Measurements from ENCODE around the gene PSPN.
"Not testable (repeated sequence)": the region's sequence is repeated elsewhere in the genome, so short reads cannot be mapped to it uniquely, and the experiment has no call there.

The PSPN gene

GRCh38 chr19:6402837-6403608 is 27.3 kb upstream of the PSPN start:
- no peak for DNase-seq (ENCODE audit: low spot score)

DNA sequence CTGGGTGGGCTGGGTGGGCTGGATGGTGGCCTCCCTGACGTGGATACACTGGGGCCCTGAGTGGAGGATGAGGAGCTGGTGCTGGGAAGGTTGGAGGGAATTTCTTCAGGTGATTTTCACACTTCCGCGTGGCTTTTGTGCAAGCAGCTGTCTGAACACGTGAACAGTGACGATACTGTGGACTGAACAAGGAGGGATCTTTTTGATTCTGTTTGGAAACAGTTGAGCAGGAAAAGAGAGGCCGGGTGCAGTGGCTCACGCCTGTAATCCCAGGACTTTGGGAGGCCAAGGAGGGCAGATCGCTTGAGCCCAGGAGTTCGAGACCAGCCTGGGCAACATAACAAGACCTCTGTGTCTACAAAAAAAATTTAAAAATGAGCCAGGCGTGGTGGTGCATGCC is 26.3 kb upstream of the PSPN start:
- DNase-seq (ENCODE audit: low spot score) = no peak

DNA sequence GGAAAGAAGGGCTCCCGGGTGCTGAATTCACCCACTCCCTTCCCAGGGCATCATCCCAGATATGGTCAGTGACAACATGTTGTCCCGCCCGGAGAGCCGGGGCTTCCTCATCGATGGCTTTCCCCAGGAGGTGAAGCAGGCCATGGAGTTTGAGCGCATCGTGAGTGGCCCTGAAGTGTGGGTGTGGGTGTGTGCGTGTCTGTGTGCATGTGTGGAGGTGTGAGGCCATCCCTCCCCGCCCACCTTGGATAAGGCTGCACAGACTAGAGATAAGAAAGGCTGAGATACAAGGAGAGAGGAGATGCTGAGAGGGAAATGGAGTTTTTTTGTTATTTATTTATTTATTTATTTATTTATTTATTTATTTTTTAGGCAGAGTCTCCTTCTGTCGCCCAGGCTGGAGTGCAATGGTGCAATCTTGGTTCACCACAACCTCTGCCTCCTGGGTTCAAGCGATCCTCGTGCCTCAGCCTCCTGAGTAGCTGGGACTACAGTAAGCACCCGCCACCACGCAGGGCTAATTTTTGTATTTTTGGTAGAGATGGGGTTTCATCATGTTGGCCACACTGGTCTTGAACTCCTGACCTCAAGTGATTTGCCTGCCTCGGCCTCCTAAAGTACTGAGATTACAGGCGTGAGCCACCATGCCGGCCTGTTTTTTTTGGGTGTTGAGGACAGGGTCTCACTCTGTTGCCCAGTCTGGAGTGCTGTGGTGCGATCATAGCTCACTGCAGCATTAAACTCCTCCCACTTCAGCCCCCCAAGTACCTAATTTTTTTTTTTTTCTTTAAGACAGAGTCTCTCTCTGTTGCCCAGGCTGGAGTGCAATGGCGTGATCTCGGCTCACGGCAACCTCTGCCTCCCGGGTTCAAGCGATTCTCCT is 24.6 kb upstream of the PSPN start:
- DNase-seq (ENCODE audit: low spot score) = not testable (repeated sequence)

DNA sequence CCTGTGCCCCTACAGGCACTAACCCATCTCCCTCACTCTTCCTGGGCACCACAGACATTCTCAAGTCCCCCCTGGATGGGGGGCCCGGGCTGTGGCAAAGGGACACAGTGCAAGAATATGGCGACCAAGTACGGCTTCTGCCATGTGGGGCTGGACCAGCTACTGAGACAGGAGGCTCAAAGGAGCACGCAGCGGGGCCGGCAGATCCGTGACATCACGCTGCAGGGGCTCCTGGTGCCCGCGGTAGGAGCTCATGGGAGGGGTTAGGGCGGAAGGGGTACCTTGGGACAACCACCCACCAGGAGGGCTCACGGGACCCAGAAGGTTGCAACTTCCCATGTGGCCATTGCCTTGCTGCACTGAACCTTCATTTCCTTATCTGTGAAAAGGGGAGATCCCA is 20.6 kb upstream of the PSPN start:
- DNase-seq (ENCODE audit: low spot score) = no peak

DNA sequence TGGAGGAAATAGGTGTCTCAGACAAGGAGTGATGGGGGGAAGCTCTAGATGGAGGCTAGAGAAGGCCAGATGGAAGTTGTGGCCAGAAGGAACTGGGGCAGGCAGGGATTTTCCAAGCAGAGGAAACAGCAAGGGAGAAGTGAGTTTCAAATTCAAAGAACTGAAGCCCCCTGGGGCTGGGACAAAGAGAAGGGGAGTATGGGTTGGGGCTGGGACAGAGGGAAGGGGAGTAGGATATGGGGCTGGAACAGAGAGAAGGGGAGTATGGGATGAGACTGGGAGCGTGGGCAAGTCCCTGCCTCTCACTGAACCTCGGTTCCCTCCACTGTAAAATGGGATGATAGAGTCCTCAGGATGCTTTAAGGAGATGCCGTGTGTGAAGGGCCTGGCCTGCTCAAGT is 19.1 kb upstream of the PSPN start:
- no peak for DNase-seq (ENCODE audit: low spot score)

GRCh38 chr19:6393983-6394412 is 18.3 kb upstream of the PSPN start:
- peak; percentile 79 for DNase-seq (ENCODE audit: low spot score)

DNA sequence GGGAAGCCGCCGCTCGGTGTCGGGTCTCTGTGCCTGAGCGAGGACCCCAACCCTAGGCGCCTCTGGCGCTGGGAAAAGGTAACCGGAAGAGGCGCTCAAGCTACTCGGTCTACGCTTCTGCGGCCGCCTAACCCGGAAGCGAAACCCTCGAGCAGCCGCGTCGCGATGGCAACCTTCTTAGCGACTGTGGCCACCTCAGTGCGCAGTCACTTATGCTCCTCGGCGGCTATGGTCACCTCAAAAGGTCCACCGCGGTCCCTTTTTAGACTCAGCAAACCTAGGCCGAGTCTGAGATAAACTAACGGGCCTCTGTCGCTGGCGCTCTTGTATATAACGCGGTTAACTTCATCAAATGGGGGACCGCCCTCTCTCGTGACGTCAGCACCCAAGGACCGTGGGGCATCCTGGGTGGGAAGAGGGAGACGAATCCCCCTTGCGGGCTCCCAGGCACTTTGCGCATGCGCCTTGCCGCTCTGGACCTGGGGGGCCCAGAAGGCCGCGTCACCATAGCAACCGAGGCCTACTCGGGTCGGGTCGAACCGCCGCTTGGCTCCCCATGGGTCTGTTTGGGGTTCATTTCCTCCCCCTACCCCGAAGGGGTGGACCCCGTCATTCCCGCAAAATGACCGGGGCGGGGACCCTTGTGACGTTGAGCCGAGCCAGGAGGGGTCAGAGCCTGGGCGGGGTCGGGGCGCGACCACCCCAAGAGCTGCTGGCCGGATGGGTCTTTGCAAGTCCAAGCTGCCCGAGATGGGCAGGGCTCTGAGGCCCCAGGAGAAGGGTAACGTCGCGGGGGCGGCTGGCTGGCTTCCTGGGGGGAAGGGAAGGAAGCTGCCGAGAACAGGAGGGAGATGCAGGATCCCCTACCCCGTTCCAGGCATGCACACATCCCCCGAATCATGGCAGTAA is 17.6 kb upstream of the PSPN start, which contains the start of gene GTF2F1:
Gene GTF2F1 (minus strand): TSS at position 91 of the 909 bp plus-strand sequence. CDS start 169 bp downstream, outside the sequence.
- peak; percentile 94 for DNase-seq (ENCODE audit: low spot score)

GRCh38 chr19:6392221-6393073 is 16.7 kb upstream of the PSPN start:
- no peak for DNase-seq (ENCODE audit: low spot score)

DNA sequence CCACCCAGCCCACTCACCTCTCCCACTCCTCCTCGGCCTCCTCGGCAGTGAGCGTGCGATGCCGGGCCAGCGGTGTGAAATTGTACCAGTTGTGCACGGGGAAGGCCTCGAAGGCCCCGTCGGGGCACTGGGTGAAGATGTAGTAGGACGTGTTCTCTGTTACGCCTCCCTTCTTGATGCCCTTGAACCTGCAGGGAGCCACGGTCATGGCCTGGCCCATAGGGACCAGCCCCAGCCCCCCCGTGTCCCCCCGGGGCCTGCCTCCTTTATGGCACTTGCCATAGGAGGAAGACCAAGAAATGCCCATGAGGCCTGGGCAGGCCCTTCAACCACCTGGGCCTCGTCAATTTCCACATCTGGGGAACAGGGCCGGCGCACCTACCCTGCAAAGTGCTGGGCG is 11.6 kb upstream of the PSPN start:
- no peak for DNase-seq (ENCODE audit: low spot score)

DNA sequence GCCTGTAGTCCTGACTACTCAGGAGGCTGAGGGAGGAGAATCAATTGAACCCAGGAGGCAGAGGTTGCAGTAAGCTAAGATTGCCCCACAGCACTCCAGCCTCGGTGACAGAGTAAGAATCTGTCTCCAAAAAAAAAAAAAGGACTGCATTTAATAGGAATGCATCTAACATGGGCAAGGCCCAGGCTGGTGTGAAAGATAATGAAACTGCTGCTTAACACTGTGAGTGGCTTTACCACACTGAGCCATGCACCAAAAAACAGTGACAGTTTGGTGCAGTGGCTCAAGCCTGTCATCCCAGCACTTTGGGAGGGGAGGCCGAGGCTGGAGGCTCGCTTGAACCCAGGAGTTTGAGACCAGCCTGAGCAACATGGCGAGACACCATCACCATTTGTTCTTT is 8.6 kb upstream of the PSPN start:
- DNase-seq (ENCODE audit: low spot score) = no peak

- DNase-seq (ENCODE audit: low spot score) = no peak
Measured at GRCh38 chr19:6383188-6383587, 7.5 kb upstream of the PSPN start.

DNA sequence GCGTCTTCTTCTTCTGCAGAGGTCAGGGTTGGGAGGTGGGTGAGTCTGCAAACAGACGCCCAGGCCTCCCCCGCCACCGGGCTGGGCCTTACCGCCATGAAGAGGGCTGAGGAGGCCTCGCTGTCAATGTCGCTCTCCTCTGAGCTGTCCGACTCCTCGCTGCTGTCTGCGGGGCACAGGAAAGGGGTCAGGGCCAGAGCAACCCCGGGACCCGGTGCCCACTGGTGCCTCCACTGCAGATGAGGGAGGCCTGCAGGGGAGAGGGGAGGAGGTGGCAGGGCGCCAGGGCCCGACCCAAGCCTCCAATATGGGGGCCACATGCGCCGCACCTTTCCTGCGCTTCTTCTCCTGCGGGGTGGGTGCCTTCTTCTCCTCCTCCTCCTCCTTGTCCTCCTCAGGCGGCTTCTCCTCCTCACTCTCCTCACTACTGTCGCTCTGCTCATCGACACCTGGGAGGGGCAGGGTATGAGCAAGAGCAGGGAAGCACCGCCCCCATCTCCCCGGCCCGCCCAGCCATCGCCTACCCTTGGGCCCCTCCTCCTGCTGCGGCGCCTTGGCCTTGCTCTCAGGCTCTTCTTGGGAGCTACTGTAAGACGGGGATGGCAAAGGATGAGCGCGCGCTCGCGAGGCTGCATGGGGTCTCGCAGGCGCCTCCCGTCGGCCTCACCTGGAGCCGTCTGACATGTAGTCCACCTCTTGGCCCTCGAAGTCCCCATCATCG is 5.5 kb upstream of the PSPN start:
- no peak for DNase-seq (ENCODE audit: low spot score)

DNA sequence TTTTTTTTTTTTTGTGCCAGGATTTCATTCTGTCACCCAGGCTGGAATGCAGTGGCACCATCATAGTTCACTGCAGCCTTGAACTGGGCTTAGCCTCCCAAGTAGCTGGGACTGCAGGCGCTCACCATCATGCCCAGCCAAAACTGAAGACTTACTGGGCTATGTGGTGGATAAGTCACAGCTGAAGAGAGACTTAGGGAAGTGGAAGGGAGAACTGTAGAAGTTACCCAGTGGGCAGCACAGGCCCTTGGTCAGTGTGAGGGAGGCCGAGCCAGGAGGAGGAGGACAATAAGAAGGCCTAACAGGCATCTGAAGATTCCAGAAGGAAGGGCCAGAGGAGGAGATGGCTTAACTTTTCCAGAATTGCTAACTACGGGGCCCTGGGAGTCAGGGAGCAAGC is 4.0 kb upstream of the PSPN start:
- DNase-seq (ENCODE audit: low spot score) = no peak

GRCh38 chr19:6378486-6378885 is 2.8 kb upstream of the PSPN start:
- no peak for DNase-seq (ENCODE audit: low spot score)

DNA sequence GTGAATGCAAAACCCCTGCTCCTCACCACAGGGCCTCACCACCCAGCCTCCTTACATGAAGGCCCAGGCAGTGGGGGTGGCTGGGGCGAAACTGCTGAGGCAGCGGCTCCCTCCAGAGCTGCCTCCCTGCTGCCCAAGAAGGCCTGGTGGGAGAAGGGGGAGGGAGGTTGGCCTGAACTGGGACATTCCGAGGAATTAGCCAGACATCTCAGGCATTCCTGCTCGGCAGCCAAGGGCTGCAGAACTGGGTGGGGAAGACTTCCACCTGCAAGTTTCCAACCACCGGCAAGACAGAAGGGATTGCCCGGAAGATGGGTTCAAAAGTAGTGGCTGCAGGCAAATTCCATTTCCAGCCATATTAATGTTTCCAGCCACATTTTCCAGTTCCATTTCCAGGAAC is 2.3 kb upstream of the PSPN start:
- no peak for DNase-seq (ENCODE audit: low spot score)

GRCh38 chr19:6376512-6377190 is 918 bp upstream of the PSPN start:
- no peak for DNase-seq (ENCODE audit: low spot score)

- no peak for DNase-seq (ENCODE audit: low spot score)
Measured at GRCh38 chr19:6374711-6375410, 872 bp downstream of the PSPN start.

GRCh38 chr19:6374161-6374709 is 1.5 kb downstream of the PSPN start:
- DNase-seq (ENCODE audit: low spot score) = no peak

- DNase-seq (ENCODE audit: low spot score) = no peak
Measured at GRCh38 chr19:6373813-6374108, 2.0 kb downstream of the PSPN start.
